Measurements from ENCODE around the gene RPS6KL1.

The RPS6KL1 gene

GRCh38 chr14:74952180-74952665, 29.2 kb upstream of the RPS6KL1 start:
- no peak for DNase-seq (ENCODE audit: low read depth in 2 of 2)

- DNase-seq (ENCODE audit: low read depth in 2 of 2), result no peak
Observed at GRCh38 chr14:74951443-74952179, 28.6 kb upstream of the RPS6KL1 start.

GRCh38 chr14:74950795-74951442, 27.9 kb upstream of the RPS6KL1 start:
- DNase-seq (ENCODE audit: low read depth in 2 of 2), result no peak

GRCh38 chr14:74949859-74950573, 27.0 kb upstream of the RPS6KL1 start:
- no peak for DNase-seq (ENCODE audit: low read depth in 2 of 2)

GRCh38 chr14:74949191-74949601, 26.1 kb upstream of the RPS6KL1 start:
- no peak for DNase-seq (ENCODE audit: low read depth in 2 of 2)

GRCh38 chr14:74948228-74949175, 25.4 kb upstream of the RPS6KL1 start:
- no peak for DNase-seq (ENCODE audit: low read depth in 2 of 2)

- DNase-seq (ENCODE audit: low read depth in 2 of 2), result no peak
Observed at GRCh38 chr14:74947353-74948227, 24.5 kb upstream of the RPS6KL1 start.

- no peak for DNase-seq (ENCODE audit: low read depth in 2 of 2)
Observed at GRCh38 chr14:74946659-74947281, 23.7 kb upstream of the RPS6KL1 start.

- peak; percentile 61 to 71 for DNase-seq (ENCODE audit: low read depth in 2 of 2)
Observed at GRCh38 chr14:74945852-74946658, 23.0 kb upstream of the RPS6KL1 start.

- DNase-seq (ENCODE audit: low read depth in 2 of 2), result no peak
Observed at GRCh38 chr14:74945261-74945851, 22.3 kb upstream of the RPS6KL1 start.

GRCh38 chr14:74942608-74943007, 19.5 kb upstream of the RPS6KL1 start:
- no peak for DNase-seq (ENCODE audit: low read depth in 2 of 2)

GRCh38 chr14:74942181-74942580, 19.1 kb upstream of the RPS6KL1 start:
- DNase-seq (ENCODE audit: low read depth in 2 of 2), result no peak

- peak; percentile 31 to 49 for DNase-seq (ENCODE audit: low read depth in 2 of 2)
Observed at GRCh38 chr14:74941676-74942097, 18.6 kb upstream of the RPS6KL1 start.

- no peak for DNase-seq (ENCODE audit: low read depth in 2 of 2)
Observed at GRCh38 chr14:74940956-74941565, 18.0 kb upstream of the RPS6KL1 start.

GRCh38 chr14:74938531-74939495, 15.8 kb upstream of the RPS6KL1 start:
- no peak for DNase-seq (ENCODE audit: low read depth in 2 of 2)

- no peak for DNase-seq (ENCODE audit: low read depth in 2 of 2)
Observed at GRCh38 chr14:74937171-74937570, 14.1 kb upstream of the RPS6KL1 start.

GRCh38 chr14:74936731-74937130, 13.7 kb upstream of the RPS6KL1 start:
- DNase-seq (ENCODE audit: low read depth in 2 of 2), result no peak

Data from stimulated activated CD4-positive, alpha-beta T cell treated with anti-CD3 and anti-CD28 coated beads, Interleukin-1b, Interleukin-23, amount 100 ng/mL, for 4 hours (primary cell).